22Rv1 (cell line): Measurements from ENCODE around the gene KRTAP10-4.

Experiments
- CTCF ChIP-seq: fragments of 450-650 bp; IDR thresholded peaks from 2 replicates; pipeline ENCODE4 v1.5.1; 2017; ENCODE audit warnings: mild to moderate bottlenecking
- ZFX ChIP-seq: fragments of 450-650 bp; IDR thresholded peaks from 2 replicates; pipeline ENCODE4 v1.6.1; 2017; ENCODE audit warnings: antibody characterized with exemption, borderline replicate concordance

- TF ChIP-seq CTCF (no peak), ZFX (no peak)
Observed at GRCh38 chr21:44581158-44581557, 7.6 kb downstream of the KRTAP10-4 start.
